GM12872 (cell line): Measurements from ENCODE around the gene IRF7.

Experiments used
- CTCF ChIP-seq: IDR thresholded peaks from 3 replicates; pipeline ENCODE4 v1.5.1; 2011; ENCODE audit warnings: low read depth, mild to moderate bottlenecking, low read length, moderate library complexity; ENCODE audit not compliant: insufficient read depth

Gene IRF7

GRCh38 chr11:567629-568292 is 48.0 kb downstream of the IRF7 start:
- TF ChIP-seq CTCF: no peak

GRCh38 chr11:567011-567628 is 48.6 kb downstream of the IRF7 start:
- TF ChIP-seq CTCF: no peak

GRCh38 chr11:565921-566509 is 49.7 kb downstream of the IRF7 start:
- TF ChIP-seq CTCF: 0 out of 3 replicates have a peak, but pooled peaks have one; percentile 22

GRCh38 chr11:563812-564578 is 51.8 kb downstream of the IRF7 start:
- no peak for TF ChIP-seq CTCF

- TF ChIP-seq CTCF: no peak
These were observed 52.5 kb downstream of the IRF7 start for GRCh38 chr11:563066-563811.
